Prostate gland (tissue), 2 donors: Measurements from ENCODE around the gene SLC11A1. TPM values are rescaled to one million over a fixed set of nuclear protein-coding genes. Genes with fewer than 3 reads are reported as not detected.

Source experiments
- DNase-seq: peaks from one replicate; pipeline ENCODE4 v3.0.0-alpha.2; 2019; ENCODE audit warnings: low spot score
- H3K27ac ChIP-seq, 2 donors: fragments of 200-600 bp; sonication (generic); 2 replicates each; pipeline ENCODE4 v1.5.1; 2017 to 2019
- H3K27me3 ChIP-seq: fragments of 200-600 bp; sonication (generic); replicated peaks from 2 replicates; pipeline ENCODE4 v1.5.1; 2019; ENCODE audit not compliant: insufficient read depth
- H3K36me3 ChIP-seq, 2 donors: fragments of 200-600 bp; sonication (generic); 1 replicate in 1 of 2; 2 replicates in 1 of 2; pipeline versions ENCODE4 v1.5.1 to v1.8.1; 2017 to 2019
- H3K4me1 ChIP-seq: fragments of 200-600 bp; sonication (generic); replicated peaks from 2 replicates; pipeline ENCODE4 v1.5.1; 2019
- H3K4me3 ChIP-seq, 2 donors: fragments of 200-600 bp; sonication (generic); 2 replicates each; pipeline ENCODE4 v1.5.1; 2017 to 2019
- H3K9me3 ChIP-seq: fragments of 200-600 bp; sonication (generic); 2 replicates; pipeline ENCODE4 v1.5.1; 2017
- POLR2A ChIP-seq: fragments of 450-650 bp; IDR thresholded peaks from one replicate; pipeline ENCODE4 v1.6.1; 2016; ENCODE audit warnings: antibody characterized with exemption, mild to moderate bottlenecking
- POLR2AphosphoS5 ChIP-seq: sonication (generic); formaldehyde crosslinking; IDR thresholded peaks from one replicate; pipeline ENCODE4 v1.6.1; 2017; ENCODE audit warnings: antibody characterized with exemption
- WGBS: methylation state at CpG from one replicate; pipeline ENCODE4 v1.1.5; 2018; 5-methylcytosine and 5-hydroxymethylcytosine counted together
- intact Hi-C: fragments of 100-400 bp; cut with DNase I; formaldehyde crosslinking; loops from one replicate; pipeline ENCODE4 v1.14.2; 2022
- total RNA-seq, 2 donors: library from RNA; depleted of rRNA; stranded (reverse); fragments of >200 nt; gene quantifications; one replicate each; pipeline ENCODE4 v1.1.0, GENCODE V29; 2016
- TF ChIP-seq, protein P1 (sequence below), 4 experiments: fragments of 200-600 bp in 2 of 4; fragments of 450-650 bp in 2 of 4; sonication (generic) in 2 of 4; IDR thresholded peaks; 1 replicate in 3 of 4; 2 replicates in 1 of 4; pipeline ENCODE4 v1.5.1; 2016 to 2019; ENCODE audit warnings: antibody characterized with exemption in 4 of 4, mild to moderate bottlenecking in 2 of 4, moderate library complexity in 2 of 4

Gene SLC11A1
- total RNA-seq, 2 donors from 2014 or later: 10.8 to 11.4 TPM

DNA sequence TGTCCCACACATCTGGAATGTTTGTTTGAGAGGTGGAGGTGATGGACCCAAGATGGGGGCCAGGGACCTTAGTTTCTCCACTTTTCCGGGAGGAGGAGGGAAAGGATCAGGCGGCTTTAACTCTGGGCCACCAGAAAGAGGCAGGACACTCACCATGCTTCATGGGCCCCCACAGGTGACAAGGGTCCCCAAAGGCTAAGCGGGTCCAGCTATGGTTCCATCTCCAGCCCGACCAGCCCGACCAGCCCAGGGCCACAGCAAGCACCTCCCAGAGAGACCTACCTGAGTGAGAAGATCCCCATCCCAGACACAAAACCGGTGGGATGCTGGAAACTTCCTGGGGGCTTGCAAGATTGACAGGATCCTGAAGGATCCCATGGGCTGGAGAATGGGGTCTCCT is 712 bp downstream of the SLC11A1 start:
- H3K4me3 ChIP-seq: no peak overlapping the region
- H3K9me3 ChIP-seq: no peaks in the 10 kb centered on the region
- TF ChIP-seq POLR2AphosphoS5: no peak
- TF ChIP-seq POLR2A: no peak
- TF ChIP-seq, protein P1, sequence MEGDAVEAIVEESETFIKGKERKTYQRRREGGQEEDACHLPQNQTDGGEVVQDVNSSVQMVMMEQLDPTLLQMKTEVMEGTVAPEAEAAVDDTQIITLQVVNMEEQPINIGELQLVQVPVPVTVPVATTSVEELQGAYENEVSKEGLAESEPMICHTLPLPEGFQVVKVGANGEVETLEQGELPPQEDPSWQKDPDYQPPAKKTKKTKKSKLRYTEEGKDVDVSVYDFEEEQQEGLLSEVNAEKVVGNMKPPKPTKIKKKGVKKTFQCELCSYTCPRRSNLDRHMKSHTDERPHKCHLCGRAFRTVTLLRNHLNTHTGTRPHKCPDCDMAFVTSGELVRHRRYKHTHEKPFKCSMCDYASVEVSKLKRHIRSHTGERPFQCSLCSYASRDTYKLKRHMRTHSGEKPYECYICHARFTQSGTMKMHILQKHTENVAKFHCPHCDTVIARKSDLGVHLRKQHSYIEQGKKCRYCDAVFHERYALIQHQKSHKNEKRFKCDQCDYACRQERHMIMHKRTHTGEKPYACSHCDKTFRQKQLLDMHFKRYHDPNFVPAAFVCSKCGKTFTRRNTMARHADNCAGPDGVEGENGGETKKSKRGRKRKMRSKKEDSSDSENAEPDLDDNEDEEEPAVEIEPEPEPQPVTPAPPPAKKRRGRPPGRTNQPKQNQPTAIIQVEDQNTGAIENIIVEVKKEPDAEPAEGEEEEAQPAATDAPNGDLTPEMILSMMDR (IDR thresholded peaks at IDR 0.05): no peak
- no peak overlapping the region for H3K27ac ChIP-seq
- DNase-seq: no peak
- H3K4me1 ChIP-seq: no peaks in the 10 kb centered on the region
- WGBS: 97% methylated on average over 6 of the region's 6 CpGs
- H3K27me3 ChIP-seq: no peaks in the 10 kb centered on the region
- H3K36me3 ChIP-seq: no peaks in the 10 kb centered on the region
- intact Hi-C loops: no loop called here

DNA sequence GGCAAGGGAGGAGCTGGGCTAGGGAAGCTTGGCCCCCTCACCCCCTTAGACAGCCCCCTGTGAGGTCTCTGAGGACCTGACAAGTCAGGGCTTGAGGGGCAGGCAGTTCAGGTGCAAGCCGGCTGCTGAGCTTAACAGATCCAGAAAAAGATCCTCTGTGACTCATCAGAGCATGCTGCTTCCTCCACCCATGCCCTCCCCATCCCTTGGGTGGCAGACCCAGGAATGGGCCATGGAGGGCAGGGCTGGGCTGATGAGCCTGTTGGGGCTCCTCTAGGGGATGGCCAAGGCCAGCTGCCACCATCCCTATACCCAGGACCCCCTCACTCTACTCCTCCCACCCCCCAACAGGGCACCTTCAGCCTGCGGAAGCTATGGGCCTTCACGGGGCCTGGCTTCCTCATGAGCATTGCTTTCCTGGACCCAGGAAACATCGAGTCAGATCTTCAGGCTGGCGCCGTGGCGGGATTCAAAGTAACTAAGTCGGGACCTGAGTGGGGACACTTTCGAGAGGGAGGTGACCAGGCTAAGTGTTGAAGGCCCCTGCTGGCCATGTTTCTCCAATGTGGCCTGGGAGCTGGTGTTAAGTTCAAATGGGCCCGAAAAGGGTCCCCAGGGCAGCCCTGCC is 1.9 kb downstream of the SLC11A1 start:
- WGBS: 79% methylated on average over 10 of the region's 10 CpGs
- no peaks in the 10 kb centered on the region for H3K27me3 ChIP-seq
- TF ChIP-seq POLR2AphosphoS5 (no peak), POLR2A (no peak)
- TF ChIP-seq, protein P1 (IDR thresholded peaks at IDR 0.05): no peak
- no peak overlapping the region for H3K27ac ChIP-seq
- intact Hi-C loops: no loop called here
- H3K4me3 ChIP-seq: no peak overlapping the region
- no peaks in the 10 kb centered on the region for H3K9me3 ChIP-seq
- H3K36me3 ChIP-seq: no peaks in the 10 kb centered on the region
- no peak for DNase-seq
- no peaks in the 10 kb centered on the region for H3K4me1 ChIP-seq

DNA sequence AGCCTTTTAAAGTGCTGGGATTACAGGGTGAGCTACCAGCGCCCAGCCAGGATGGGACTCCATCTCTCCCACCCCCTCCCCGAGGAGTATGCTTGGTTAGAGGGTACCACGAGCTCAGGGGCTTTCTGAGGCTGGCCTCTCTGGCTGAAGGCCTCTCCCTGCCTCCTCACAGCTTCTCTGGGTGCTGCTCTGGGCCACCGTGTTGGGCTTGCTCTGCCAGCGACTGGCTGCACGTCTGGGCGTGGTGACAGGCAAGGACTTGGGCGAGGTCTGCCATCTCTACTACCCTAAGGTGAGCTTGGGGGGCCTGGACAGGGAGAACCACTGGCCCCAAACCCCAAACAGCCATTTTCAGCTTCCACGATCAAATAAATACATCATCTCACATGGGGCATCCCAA is 2.9 kb downstream of the SLC11A1 start:
- H3K27ac ChIP-seq: no peak overlapping the region
- 86% methylated on average over 8 of the region's 9 CpGs for WGBS
- intact Hi-C loops: no loop called here
- no peaks in the 10 kb centered on the region for H3K4me1 ChIP-seq
- no peaks in the 10 kb centered on the region for H3K27me3 ChIP-seq
- TF ChIP-seq POLR2A (no peak), POLR2AphosphoS5 (no peak)
- TF ChIP-seq, protein P1 (IDR thresholded peaks at IDR 0.05): no peak
- no peaks in the 10 kb centered on the region for H3K36me3 ChIP-seq
- no peaks in the 10 kb centered on the region for H3K9me3 ChIP-seq
- no peak overlapping the region for H3K4me3 ChIP-seq
- no peak for DNase-seq

DNA sequence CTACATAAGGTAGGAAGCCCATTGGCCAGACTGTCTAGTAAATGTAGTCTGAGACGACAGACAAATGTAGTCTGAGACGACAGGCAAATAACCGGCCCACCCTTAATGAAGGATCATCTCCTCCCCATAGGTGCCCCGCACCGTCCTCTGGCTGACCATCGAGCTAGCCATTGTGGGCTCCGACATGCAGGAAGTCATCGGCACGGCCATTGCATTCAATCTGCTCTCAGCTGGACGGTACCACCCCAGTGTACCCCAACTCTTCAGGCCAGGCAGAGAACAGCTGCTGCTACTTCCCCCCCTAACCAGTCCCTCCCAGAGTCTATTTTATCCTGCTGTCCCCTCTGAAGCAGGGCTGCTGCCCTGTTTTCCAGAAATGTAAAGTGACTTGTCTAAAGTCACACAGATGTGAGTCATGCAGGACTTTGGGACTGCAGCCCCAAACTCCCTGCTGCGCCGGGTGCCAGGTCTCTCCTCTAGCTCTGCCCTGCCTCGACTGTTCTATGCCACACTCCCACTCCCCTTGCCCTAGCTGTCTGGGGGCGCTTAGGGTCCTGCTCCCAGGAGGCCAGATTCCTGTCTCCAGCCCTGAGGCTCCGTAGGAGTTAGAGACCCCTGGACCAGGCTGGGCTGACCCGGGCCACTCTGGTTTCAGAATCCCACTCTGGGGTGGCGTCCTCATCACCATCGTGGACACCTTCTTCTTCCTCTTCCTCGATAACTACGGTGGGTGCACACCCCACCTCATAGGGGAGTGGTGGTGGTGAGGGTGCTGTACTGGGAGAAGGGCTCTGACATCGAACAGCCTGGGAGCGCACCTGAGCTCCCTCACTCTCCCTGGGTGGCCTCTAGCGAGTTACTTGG is 4.7 kb downstream of the SLC11A1 start:
- no peaks in the 10 kb centered on the region for H3K27me3 ChIP-seq
- no peaks in the 10 kb centered on the region for H3K36me3 ChIP-seq
- no peaks in the 10 kb centered on the region for H3K4me1 ChIP-seq
- intact Hi-C loops: no loop called here
- no peak for TF ChIP-seq POLR2A
- TF ChIP-seq POLR2AphosphoS5: no peak
- TF ChIP-seq, protein P1 (IDR thresholded peaks at IDR 0.05): no peak
- H3K4me3 ChIP-seq: no peak overlapping the region
- no peaks in the 10 kb centered on the region for H3K9me3 ChIP-seq
- DNase-seq: no peak
- no peak overlapping the region for H3K27ac ChIP-seq
- 78% methylated on average over 23 of the region's 23 CpGs for WGBS
